T1000 (cell line): ENCODE results near the gene ADAM12.

Source experiments
- DNase-seq: peaks from one replicate; lab custom pipeline; 2025; ENCODE audit warnings: mixed read lengths; lab: John Stamatoyannopoulos, UW

Gene ADAM12

DNA sequence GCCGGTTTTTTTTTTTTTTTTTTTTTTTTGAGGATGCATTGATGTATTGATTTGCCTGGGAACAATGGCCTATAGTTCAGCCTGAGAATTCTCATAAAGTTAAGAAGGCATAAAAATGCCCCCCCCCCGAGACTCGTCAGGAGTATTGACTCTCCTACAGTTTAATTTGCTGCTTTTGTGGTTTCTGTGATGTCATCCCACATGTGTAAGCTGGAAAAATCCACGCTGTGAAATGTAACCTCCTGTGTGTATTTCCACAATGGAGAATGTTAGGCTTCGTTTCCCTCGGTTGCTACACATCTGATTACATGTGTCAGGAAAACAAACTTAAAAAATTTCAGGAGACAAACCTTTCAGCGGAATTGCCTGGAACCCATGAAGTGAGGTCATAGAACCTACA lies 374.0 kb downstream of the ADAM12 start:
- no peak for DNase-seq

DNA sequence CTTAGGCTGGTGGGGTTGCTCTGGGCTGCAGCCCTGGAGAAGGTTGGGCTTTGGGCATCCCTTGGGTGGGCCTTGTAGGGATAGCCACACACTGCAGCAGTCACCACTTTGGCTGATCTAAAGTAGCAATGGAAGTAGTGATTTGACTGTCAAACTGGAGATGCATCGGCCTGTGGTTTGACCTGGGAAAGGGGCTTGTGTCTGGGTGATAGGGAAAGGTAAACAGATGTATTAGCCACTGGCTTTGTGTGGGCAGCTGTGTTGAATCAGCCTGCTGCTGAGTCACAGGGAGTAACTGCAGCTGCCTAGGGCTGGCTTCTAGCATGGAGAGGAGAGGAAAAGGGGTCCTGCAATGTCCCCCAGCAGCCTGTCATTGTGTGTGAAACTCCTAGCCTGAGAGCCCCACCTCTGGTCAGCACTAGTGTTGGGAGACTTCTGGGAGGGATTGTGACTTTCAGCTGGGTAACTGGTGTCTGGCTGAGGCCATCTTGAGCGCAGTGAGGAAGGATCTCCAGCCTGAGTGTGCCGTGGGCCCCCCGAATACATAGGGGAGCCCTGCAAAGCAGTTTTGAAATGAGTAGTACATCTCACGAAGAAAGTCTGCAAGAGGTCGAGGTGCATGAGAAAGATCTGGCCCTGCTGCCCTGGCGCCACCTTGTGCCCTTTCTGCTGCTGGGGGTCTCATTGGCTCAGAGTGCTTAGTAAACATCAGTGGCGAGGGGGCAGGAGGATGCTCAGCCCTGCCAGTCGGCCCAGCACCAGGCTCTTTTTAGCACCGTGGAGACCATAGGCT lies 374.6 kb downstream of the ADAM12 start:
- peak; percentile 46 for DNase-seq

DNA sequence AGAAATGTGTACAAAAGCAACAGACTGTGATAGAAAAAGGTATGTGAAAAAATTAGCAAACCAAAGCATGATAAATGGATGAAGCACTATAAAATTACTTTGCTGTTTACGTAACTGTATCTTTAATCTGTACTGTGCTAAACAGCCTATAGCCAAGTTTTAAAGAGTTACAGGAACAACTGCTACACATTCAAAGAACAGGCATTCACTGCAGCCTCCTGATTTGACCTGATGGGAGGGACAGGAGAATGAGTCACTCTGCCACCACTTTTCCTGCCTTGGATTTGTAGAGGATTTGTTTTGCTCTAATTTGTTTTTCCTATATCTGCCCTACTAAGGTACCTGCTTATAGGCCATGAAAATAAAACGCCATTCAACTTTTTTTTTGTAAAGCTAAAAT lies 375.8 kb downstream of the ADAM12 start:
- no peak for DNase-seq

DNA sequence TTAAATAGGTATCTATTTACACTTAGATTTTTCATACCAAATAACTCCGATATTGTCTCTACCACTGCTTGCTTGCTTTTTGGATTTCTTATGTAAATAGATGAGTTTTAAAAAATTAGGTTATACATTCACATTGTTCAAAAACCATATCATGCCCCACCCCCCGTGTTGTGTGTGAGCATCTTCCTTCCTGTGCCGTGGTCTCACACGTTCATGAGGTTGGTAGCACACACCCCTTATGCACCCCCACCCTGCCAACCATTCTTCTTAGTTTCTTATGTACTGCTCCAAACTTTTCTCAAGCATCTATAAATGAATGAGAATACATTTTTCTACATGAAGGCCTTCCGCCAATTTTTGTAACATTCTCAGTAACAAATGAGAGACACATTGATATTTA lies 376.3 kb downstream of the ADAM12 start:
- no peak for DNase-seq

DNA sequence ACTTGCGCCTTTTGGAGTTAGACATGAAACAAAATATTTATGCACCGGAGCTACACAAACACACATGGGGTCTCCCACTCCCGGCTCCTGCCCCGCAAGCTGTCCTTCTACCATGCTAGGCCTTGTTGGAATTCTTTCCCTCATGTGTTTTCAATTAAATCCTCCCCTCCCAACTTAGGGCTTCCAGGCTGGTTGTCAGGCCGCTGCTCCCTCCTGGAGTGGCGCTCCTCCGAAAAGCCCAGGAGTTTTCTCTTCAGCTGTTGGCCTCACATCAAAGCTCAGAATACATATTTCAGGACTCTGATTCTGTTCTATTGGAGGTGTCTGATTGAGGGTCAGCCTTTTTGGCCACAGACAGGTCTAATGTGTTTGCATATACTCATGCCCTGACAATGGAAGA lies 378.6 kb downstream of the ADAM12 start:
- no peak for DNase-seq

DNA sequence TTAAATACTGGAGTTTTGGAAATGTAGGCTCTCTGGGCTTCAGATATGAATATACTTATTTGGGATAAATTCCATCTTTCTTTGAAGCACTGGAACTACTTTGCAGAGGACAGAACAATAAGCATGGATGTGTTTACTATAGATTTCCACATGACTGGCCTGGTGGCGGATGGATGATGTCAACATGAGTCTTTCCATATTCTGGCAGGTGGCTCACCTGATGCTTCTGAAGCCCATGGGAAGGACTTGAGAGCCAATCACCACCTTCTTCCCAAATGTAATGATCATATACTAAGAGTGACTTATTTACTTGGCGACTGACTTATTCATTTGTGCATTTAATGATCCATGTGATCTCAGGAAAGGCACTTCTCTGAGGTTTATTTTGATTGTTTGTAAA lies 381.4 kb downstream of the ADAM12 start:
- no peak for DNase-seq

DNA sequence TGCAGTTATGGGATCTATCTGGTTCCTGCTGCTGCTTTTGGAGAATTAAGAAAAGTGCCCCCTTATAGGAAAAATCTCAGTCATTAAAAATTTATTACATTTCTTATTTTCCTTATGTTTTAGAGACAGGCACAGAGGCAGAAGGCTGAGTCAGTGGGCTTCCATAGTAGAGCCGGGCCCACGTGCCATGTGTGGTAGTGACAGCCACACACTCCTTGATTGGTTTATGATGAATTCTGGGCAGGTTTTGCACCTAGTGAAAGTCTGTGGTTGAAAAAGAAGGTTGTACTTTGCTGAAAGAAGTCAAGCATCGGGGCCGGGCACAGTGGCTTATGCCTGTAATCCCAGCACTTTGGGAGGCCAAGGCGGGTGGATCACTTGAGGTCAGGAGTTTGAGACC lies 382.0 kb downstream of the ADAM12 start:
- no peak for DNase-seq

DNA sequence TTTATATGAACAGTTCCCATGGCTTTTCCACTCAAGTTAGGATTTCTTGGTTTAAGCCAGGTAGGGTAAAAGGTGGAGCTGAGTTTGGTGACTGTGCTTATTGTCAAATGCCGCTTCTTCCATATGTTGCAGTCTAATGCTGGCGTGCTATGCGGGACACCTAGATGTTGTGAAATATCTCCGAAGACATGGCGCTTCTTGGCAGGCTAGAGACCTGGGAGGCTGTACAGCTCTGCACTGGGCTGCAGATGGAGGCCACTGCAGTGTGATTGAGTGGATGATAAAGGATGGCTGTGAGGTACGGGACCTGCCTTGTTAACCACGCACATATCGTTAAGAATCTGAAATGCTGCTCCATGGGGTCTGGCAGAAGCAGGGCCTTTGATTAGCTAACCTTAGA lies 383.5 kb downstream of the ADAM12 start:
- no peak for DNase-seq

DNA sequence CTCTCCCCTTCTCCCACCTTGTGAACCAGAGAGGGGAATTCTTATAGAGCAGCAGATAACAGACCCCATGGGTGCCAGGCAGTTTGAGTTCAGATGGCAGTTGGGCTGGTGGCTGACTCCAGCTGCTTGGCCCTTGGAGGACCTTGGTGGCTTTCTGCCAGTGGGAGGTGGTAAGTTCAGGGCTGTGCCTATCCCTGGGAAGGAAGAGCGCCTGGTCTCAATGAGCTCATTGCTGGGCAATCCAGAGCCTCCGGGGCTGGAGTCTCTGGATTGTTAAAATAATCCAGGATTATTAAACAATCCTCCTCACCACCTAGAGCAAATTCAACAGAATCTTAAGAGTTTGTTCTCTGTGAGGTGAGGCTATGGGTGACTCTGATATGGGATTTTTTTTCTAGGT lies 386.7 kb downstream of the ADAM12 start:
- DNase-seq, result no peak

DNA sequence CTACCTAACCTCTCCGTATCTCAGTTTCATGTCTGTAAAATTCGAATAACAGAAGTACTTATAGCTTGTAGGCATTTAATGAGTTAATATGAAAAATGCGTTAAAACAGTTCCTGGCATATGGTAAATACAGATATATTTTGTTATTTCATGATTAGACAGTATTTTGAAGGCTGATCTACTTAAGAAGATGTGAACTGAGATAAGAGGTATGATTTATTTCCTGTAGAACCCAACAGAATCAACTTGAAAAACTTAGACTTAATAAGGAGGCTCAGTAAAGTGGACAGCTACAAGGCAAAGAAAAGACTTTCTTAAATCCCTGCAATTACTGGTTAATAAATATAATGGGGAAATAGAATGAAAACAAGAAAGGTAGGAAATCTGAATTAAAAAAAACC lies 388.6 kb downstream of the ADAM12 start:
- no peak for DNase-seq

DNA sequence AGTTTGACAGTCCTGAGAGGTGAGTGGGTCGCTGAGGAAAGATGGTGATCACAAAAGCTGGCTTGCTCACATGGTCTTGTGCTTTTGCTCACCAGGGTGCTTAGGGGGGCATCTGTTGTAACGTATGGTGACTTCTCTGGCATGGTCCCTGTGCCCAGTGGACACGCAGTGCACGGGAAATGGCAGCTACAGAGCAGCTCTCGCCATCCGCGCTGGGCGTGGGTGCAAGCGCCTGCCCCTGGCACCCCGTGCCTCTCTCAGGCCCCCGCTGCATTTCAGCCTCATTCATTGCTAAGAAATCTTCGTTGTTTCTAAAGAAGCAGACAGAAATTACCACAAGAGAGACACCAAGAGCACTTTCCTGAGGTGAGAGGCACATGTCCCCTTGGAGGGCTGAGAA lies 390.7 kb downstream of the ADAM12 start:
- DNase-seq, result no peak

DNA sequence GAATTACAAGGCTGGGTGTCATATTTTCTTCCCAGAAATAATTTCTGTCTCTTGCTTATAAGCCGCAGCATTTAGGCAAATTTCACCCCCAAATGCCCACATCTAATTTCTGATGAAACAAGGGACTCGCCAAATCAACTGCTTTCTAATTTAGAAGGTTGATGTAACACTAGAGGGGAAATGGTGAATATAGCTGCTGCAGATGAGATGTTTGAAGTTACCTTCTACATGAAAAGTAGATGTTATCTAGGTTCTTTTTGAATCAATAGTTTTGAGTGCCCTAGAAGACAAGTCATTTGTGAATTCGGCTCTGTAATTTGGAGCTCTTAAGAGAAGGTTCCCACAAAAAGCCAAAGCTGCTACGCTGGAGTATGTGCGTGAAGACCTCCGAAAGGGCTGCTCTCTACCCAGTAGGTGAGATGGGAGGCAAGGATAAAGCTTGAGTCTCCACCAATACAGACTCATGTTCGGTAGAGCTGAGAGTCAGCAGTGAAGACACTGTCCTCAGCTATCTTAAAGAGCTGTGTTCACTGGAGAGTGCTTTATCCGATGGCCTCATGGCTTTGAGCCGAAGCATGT lies 392.5 kb downstream of the ADAM12 start:
- no peak for DNase-seq

DNA sequence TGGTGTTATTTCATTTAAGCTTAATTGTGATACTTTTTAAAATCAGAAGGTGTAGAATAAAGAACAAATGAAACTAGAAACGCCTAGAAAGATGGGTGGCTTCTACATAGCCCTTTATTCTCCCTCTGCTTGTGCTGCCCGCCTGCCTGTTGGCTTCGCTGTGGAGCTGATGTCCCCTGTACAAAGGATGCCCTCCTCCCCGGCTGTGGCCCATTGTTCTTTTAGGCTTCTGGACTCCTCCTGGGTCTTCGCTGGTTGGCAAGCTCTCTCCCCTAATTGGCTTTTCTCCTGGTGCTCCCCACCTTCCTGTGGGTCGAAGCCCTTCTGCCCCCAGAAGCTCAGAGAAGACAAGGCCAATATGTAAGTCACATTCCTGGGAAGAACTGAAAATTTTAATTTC lies 393.7 kb downstream of the ADAM12 start:
- DNase-seq, result no peak

DNA sequence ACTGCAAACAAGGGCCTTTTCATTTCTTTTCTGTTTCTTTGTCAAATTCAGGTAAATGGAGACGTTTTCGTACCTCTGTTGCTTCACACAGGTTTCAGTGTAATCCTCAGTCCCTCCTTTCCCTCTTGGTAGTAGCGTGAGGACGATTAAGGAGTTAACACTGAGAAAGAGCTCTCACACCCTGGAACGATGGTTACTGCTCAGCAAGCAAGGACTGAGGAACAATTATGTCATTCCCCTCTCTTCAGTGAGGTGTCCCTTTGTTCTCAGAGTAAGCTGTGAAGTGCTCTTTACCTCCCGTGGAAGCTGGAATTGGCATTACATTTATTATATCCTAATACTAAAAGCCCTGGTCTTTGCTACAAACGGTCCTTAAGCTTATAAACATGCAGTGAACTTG lies 396.0 kb downstream of the ADAM12 start:
- DNase-seq, result no peak

DNA sequence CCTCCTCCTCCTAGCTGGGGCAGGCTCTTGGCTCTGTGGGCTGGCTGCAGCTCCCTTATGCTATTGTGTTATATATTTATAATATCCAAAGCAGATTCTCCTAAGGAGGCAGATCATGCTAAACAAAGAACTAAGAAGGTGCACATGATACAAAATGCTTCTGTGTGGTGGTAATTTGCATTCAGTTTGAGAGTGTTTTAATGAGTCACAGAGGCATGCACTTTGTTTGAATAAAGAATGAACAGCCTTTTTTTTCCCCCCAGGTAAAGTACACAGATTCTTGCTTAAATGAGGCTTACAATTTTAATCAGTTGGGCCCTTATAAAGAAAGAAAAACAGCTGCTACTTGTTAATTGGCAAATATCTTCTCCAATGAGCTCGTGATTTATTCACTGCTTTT lies 396.9 kb downstream of the ADAM12 start:
- DNase-seq, result no peak

DNA sequence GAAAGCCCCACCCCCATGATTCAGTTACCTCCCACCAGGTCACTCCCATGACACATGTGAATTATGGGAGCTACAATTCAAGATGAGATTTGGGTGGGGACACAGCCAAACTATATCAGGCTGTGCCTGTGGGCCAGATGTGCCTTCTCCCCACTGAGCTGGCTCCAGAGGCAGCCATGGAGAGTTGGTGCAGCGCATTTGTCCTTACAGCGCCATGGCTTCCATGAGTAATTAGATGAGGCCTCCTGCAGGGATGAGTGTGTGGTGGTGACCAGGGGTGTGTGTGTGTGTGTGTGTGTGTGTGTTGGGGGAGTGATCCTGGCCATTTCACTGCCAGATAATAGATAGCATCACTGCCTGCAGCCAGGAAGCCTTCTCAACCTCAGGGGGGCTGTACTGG lies 397.3 kb downstream of the ADAM12 start:
- no peak for DNase-seq

DNA sequence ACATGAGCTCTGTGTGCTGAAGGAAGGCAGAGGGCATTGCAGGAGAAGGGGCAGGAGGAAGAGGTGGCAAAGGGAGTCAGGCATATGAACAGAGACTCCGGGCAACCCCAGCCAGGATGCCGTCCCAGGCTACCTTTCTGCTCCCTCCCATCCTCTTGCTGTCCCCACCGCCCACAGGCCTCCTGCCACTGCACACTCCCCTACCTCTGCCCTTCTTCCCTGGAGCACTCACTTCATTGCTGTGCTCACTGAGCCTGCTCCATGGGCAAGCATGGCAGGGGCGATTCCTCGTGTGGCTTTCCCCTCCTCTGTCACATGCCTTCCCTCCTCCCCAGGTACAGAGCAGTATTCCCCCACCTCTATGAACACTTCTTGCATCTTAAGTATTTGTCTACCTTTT lies 398.5 kb downstream of the ADAM12 start:
- no peak for DNase-seq

DNA sequence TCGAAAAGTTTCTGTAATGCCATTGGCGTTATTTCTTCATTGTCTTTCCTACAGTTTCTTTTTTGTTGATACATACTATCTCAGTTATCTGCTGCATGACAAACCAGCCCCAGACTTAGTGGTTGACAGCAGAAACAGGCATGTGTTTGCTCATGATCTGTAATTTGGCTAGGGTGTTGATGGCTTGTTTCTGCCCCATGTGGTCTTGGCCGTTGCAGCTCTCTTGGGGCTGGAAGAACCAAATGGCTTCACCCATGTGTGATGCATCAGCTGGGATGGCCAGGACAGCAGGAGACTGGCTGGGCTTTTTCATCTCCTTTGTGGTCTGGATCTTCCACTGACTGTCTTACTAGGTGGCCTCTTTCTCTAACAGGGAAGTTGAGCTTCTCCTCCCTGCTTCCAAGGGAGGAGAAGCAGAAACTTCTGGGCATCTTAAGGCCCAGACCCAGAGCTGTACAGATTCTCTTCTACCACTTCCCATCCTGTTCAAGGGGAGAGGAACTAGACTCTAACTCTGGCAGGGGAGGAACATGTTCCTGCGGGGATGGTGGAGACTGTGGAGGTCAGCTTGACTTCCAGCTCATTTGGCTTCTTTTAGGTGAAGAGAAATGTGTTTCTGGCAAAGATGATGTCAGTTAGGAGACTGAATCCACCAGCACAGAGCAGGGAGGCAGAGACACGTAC lies 402.6 kb downstream of the ADAM12 start:
- no peak for DNase-seq

DNA sequence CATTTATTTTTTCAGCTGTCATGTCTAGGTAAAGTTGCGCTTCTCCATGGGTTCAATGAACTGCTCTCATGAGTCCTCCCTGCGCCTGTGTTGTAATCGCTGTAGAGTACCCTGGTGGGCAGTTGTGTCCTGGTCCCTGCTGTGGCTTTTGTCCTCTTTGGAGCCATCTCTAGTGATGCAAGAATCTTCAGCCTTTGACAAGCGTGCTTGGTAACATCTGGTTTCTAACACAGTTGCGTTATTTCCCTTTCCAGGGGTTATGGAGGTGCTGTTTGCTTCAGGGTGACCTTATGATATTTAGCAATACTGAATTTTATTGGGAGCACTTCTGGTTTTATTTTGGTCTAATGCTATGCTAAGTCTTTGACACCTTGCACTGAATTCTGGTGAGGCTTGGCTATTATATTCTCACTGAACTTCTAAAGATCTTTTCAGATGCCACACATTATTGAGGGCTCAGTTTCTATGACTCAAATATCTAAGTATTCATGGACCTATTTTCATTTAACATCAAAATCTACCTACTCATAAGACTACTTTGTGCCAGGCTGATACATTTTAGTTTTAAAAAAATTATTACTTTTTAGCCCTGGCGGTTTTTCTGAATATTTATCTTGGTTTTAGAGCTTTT lies 403.3 kb downstream of the ADAM12 start:
- no peak for DNase-seq

DNA sequence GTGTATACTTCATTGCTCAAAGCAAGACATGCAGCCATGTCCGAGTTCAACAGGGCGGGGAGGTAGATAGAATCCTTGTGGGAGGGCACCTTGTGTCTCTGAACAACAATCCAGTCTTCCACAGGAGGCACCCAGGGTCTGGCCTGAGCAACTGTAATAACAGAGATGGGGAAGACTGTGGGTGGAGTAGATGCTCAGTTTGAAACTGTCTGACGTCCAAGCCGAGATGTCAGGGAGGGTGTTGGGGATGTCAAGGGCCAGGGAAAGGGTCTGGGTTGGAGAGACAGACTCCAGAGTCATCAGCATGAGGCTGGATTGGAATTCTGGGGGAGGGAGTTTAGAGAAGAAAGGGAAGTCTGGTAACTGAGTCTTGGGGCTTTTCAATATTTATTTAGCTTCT lies 403.9 kb downstream of the ADAM12 start:
- no peak for DNase-seq

DNA sequence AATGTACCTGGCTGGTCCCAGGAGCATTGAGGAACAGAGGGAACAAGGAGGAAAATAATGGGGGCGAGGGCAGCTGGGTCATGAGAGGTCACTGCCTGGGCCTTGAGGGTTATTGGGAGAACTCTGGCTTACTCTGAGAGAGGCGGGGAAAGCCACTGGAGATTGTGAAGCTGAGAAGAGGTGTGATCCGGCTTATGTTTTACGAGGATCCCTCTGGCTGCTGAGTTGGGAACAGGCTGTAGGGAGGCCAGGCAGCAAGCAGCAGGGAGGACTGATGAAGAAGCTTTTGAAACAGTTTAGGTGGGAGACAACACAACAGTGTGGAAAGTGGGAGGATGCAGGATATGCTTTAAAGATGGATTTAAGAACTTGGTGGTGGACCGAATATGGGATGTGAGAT lies 404.6 kb downstream of the ADAM12 start:
- no peak for DNase-seq

DNA sequence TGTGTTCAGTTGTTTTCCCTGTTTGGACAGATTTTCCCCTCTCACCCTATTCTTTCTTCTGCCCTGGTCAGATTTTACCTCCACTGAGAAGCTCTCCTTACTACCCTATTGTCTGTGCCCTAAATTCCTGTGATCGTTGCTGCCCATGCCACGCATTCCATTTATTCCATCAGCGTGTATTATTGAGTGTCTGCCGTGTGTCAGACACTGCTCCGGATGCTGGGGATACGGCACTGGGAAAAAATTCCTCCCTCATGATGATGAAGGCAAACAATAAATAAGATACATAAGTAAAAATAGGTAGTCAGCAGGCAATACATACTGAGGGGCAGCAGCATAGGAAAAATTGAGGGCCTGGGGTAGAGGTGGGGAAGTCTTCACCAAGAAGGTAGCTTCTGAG lies 405.1 kb downstream of the ADAM12 start:
- no peak for DNase-seq
